ENCODE data around the gene USP47.

USP47 gene

GRCh38 chr11:11973866-11974265 lies 132.1 kb downstream of the USP47 start:
- FAIRE-seq (no peak), DNase-seq (ENCODE audit: insufficient read length, low spot score) (no peak)
- no peak for TF ChIP-seq CTCF (IDR thresholded peaks at IDR 0.05; ENCODE audit: insufficient read depth, missing control alignments)

DNA sequence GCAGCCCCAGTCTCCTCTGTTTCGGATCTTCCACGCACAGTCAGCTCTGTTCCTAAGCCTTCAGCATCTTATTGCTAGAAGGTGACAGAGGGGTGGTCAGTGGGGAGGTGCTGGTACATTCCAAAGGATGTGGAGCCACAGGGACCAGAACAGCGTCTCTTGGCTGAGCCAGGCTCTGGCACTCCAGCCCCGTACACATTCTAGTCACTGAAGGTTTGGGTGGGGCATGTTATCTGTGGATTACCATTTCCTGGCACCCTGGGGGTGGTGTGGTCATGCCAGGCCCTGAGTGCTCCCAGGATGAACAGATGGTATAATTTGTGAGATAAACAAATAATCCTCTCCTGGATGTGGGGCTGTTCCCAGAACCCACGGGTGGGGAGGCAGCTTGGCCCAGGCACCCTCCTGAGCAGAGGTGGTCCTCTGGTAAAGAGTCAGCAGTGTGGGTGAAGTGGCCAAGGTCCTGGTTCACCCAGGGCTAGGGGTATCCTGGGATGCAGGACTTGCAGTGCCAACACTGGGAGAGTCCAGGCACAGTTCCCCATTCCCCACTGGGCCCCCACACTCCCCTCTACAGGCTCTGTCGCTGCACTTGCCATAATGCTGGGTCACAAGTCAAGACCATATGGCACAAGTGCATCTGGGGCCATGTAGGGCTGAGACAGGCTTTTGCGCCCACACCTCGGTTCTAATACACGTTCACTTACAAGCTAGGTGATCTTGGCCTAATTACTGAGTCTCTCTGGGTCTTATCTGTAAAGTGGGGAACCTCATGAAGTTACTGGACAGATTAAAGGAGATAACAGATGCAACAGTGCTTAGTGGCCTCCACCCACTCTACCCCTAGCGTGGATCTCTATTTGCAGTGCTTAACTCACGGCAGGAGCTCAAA lies 133.7 kb downstream of the USP47 start:
- TF ChIP-seq CTCF (IDR thresholded peaks at IDR 0.05; ENCODE audit: insufficient read depth, missing control alignments), result no peak
- DNase-seq (ENCODE audit: insufficient read length, low spot score) (no peak), FAIRE-seq (no peak)

DNA sequence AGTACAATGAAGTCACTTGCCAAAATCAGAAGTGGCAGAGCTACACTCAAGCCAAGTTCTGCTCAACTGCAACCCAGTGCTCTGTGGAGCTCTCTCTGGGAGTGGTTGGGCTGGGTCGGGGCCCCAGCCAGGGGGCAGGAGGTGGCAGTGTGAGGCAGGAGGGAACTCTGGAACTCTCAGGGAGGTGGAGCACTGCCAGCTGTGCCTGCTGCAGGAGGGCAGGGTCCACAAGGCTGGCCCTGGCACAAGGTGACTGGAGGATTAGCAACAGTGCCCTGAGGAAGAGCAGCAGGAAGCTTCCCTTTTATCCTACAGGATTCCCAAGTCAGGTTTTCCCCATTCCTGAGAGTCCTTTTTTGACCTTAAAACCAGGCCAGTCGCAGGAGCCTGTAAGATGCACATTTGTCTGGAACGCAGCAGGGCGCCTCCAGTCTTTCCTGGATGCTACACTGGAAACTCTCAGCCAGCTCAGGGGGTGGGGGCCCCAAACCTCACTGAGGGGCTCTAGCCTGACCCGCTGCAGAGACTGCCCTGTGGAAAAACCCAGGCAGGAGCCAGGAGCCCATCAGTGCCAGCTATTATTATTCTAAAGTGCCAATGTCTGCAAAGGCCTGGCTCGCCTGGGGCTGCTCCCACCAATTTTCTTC lies 134.8 kb downstream of the USP47 start:
- no peak for FAIRE-seq
- no peak for TF ChIP-seq CTCF (IDR thresholded peaks at IDR 0.05; ENCODE audit: insufficient read depth, missing control alignments)
- no peak for DNase-seq (ENCODE audit: insufficient read length, low spot score)

- no peak for TF ChIP-seq CTCF (IDR thresholded peaks at IDR 0.05; ENCODE audit: insufficient read depth, missing control alignments)
- FAIRE-seq (no peak), DNase-seq (ENCODE audit: insufficient read length, low spot score) (no peak)
These were observed 135.6 kb downstream of the USP47 start for GRCh38 chr11:11977206-11977938.

- DNase-seq (ENCODE audit: insufficient read length, low spot score), result no peak
- no peak for TF ChIP-seq CTCF (IDR thresholded peaks at IDR 0.05; ENCODE audit: insufficient read depth, missing control alignments)
- FAIRE-seq, result no peak
These were observed 136.4 kb downstream of the USP47 start for GRCh38 chr11:11978098-11978637.

GRCh38 chr11:11978792-11979487 lies 137.2 kb downstream of the USP47 start:
- DNase-seq (ENCODE audit: insufficient read length, low spot score), result no peak
- no peak for TF ChIP-seq CTCF (IDR thresholded peaks at IDR 0.05; ENCODE audit: insufficient read depth, missing control alignments)
- FAIRE-seq, result no peak

All from D721Med (cell line).